ENCODE results near the gene AKAP17A.
"Not testable (repeated sequence)": the region's sequence is repeated elsewhere in the genome, so short reads cannot be mapped to it uniquely, and the experiment has no call there.

The AKAP17A gene, protein sequence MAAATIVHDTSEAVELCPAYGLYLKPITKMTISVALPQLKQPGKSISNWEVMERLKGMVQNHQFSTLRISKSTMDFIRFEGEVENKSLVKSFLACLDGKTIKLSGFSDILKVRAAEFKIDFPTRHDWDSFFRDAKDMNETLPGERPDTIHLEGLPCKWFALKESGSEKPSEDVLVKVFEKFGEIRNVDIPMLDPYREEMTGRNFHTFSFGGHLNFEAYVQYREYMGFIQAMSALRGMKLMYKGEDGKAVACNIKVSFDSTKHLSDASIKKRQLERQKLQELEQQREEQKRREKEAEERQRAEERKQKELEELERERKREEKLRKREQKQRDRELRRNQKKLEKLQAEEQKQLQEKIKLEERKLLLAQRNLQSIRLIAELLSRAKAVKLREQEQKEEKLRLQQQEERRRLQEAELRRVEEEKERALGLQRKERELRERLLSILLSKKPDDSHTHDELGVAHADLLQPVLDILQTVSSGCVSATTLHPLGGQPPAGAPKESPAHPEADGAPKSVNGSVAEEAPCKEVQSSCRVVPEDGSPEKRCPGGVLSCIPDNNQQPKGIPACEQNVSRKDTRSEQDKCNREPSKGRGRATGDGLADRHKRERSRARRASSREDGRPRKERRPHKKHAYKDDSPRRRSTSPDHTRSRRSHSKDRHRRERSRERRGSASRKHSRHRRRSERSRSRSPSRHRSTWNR

DNA sequence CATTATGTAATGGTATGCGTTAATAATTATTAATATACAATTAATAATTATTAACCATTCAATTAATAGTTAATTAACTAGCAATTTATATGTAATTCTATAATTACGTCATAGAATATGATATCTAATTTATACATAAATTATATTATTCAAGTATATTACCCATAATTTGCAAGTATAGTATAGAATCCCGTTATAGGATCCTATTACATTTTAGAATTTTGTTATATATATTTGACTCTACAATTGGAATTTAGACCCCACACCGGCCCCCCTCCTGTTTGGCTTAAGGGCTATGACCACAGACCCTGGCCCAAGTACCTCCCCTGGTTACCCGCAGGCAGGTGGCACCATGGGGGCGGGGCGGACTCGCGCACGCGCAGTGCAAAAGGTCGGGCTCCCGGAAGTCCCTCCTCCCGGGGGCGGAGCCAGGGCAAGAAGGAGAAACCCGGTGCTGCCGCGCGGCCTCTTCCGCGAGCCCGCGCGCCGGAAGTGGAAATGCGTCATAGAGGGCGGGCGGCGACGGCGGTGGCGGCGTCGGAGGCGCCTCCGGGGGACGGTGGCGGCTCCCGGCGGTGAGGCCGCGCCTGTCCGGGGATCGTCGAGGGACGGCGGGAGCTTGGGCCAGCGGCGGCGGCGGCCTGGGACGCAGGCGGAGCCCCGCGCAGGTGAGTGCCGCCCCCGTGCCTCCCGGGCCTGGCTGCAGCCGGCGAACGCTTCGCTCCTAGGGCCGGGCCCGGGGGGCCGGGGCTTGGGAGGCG, at the start of gene AKAP17A:
Gene AKAP17A (plus strand): TSS at position 503 of the 761 bp plus-strand sequence. CDS start 1,859 bp downstream, outside the sequence.
- peak; percentile 99 for DNase-seq

DNA sequence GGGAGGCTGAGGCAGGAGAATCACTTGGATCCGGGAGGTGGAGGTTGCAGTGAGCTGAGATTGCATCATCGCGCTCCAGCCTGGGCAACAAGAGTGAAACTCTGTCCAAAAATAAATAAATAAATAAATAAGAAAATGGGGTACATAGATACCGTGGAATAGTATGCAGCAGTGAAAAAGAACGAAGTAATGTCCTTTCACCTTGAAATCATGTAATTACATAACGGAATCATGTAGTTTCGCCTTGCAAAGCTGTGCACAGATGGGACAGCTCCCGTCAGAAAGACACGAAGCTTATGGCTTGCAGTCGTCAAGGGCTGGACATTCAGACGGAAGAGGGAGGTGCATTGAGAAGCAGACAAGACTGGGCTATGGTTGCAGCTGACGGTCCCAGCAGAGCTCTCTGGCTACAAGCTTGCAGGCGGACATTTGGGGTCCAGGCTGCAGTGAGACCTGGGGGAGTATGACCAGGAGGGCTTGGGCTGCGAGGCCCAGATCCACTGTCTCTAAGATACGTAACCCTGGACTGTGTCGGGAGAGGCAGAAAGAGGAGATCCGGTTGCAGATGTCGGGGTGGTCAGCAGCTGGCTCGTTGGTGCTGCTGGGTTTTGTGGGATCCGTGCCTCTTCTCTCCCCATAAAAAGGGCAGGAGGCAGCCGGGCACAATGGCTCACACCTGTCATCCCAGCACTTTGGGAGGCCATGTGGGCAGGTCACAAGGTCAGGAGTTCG, 48.2 kb upstream of the AKAP17A start:
- no peak for DNase-seq

DNA sequence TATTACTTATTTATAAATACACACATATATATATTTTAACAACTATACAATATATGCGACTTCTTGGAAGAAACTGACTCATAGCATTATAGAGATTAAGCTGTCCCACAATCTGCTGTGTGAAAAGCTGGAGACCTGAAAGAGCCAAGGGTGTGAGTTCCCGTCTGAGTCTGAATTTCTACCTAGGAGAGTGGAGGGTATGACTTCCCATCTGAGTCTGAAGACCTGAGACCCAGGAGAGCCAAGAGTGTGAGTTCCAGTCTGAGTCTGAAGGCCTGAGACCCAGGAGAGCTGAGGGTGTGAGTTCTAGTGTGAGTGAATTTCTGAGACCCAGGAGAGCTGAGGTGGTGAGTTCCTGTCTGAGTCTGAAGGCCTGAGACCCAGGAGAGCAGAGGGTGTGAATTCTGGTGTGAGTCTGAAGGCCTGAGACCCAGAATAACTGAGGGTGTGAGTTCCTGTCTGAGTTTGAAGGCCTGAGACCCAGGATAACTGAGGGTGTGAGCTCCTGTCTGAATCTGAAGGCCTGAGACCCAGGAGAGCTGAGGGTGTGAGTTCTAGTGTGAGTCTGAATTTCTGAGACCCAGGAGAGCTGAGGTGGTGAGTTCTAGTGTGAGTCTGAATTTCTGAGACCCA, 45.5 kb upstream of the AKAP17A start:
- no peak for DNase-seq

DNA sequence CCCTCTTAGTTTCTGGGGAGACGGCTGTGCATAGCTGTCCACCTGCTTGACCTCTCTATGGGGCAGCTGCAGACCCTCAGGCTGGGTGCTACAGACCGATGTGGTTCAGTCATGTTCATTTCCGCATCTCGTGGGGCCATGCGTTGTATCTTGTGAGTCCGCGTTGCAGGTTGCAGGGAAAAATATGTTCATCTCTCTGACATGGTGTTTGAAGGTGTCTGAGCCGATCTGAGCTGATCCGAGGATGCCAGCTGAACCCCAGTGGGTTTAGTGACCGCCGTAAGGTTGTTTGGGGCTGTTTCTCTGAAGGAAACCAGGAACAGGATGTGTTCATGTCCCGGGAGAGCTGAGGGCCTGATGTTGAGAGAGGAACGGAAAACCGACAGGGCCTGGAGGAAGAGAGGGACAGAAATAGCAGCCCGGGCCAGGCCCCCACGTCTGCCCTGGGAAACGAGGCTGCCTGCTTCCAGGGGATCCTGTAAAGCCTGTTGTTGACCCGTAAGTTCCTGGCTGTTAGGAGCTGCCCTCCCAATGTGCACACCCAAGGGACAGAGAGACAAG, 44.6 kb upstream of the AKAP17A start:
- DNase-seq: no peak

DNA sequence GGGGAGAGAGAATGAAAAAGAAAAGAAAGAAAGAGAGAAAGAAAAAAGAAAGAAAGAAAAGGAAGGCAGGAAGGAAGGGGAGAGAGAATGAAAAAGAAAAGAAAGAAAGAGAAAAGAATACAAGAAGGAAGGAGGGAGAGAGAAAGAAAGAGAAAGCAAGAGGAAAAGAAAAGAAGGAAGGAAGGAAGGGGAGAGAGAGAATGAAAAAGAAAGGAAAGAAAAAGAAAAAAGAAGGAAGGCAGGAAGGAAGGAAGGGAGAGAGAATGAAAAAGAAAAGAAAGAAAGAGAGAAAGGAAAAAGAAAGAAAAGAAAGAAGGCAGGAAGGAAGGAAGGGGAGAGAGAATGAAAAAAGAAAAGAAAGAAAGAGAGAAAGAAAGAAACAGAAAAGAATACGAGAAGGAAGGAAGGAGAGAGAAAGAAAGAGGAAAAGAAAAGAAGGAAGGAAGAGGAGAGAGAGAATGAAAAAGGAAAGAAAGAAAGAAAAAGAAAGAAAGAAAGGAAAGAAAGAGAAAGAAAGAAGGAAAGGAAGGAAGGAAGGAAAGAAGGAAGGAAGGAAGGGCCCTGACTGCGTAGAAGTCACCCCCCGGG, 39.4 kb upstream of the AKAP17A start:
- DNase-seq: no peak

DNA sequence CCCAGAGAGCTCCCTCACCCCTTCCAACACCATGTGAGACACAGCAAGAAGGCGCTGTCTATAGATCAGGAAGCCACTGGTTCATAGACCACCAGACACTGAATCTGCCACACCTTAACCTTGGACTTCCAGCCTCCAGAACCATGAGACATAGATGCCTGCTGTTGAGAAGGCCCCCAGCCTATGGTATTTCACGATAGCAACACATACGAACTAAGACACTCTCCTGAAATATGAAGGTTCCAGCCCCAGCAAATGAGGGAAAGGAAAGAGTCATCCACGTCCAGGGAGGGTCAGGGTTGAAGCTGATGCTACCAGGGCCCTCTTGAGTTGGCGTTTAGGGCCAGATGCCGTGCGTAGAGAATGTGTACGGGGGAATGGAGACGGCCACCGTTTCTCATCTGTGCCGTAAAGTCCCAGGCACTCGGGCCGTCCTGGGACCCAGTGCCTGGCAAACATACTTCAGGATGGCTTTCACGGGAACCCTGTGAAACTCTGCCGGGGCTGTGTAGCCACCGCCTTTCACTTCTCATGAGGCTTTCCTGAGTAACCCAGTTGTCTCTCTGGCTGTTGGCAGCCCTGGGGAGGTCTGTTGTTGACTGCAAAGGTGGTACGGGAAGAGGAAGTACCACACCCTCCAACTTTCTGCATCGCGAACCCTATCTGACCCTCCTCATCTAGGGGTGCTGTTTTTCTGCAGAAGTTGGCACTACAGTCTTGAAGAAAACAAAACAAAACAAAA, 36.8 kb upstream of the AKAP17A start:
- no peak for DNase-seq

DNA sequence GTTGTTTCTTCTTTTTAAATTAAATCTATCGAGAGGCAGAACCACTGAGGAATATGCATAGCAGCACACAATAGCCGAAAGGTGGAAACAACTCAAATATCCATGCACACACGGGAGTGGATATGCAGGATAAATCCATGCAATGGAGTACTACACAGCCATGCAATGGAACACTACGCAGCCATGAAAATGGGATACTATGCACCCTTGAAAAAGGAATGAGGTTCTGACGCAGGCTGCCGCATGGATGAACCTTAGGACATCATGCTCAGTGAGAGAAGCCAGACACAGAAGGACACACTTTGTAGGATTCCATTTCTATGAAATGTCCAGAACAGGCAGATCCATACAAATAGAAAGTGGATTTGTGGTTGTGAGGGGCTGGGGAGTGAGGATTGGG, 36.0 kb upstream of the AKAP17A start:
- no peak for DNase-seq

DNA sequence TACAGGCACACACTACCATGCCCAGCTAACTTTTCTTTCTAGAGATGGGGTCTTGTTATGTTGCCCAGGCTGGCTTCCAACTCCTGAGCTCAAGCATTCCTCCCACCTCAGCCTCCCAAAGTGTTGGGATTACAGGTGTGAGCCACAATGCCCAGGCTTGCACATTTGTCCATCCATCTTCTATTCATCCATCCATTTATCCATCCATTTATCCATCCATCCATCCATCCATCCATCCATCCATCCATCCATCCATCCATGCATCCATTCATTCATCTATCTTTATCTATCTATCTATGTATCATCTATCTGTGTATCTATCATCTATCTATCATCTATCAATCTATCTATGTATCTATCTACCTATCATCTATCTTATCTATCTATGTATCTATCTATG, 34.0 kb upstream of the AKAP17A start:
- not testable (repeated sequence) for DNase-seq

DNA sequence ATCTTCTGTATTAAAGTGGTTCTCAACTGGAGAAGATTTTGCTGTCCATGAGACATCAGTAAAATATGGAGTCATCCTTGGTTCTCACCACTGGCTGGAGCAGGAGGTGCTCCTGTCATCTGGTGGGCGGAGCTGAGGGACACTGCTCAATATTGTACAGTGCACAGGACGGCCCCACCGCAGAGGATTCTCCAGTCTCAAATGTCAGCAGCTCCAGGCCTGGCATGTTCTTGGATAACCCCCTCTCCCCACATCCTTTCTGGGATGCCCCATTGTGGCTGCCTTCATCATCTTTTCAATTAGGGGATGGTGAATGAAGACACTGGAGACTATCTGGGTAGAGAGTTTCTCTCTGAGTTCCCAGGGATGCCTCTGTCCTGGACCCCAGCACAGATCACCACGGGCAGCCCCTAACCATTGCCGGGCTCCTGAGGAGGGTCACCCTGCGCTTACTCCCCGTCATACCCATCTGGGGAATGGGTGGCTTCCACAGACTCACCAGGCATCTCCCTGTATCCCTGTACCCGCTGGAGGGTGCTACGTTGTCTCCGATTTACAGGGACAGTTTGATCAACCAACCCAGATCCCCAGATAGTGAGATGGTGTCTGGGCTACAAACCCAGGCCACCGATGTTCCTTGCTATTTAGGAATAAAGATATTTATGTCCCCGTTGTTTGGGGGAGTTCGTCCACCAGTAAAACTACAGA, 32.5 kb upstream of the AKAP17A start:
- no peak for DNase-seq

DNA sequence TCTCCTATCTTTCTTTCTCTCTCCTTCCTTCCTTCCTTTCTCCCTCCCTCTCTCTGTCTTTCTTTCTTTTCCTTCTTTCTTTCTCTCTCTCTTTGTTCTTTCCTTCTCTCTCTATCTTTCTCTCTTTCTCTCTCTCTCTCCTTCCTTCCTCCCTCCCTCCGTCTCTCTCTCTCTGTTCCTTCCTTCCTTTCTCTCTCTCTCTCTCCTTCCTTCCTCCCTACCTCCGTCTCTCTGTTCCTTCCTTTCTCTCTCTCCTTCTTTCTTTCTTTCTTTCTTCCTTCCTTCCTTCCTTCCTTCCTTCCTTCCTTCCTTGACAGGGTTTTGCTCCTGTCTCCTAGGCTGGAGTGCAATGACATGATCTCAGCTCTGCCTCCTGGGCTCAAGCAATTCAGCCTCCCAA, 30.2 kb upstream of the AKAP17A start:
- no peak for DNase-seq

DNA sequence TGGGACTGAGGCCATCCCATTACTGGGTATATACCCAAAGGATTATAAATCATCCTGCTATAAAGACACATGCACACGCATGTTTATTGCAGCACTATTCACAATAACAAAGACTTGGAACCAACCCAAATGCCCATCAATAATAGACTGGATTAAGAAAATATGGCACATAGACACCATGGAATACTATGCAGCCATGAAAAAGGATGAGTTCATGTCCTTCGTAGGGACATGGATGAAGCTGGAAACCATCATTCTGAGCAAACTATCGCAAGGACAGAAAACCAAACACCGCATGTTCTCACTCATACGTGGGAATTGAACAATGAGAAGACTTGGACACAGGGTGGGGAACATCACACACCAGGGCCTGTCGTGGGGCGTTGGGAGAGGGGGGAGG, 27.3 kb upstream of the AKAP17A start:
- DNase-seq: not testable (repeated sequence)

DNA sequence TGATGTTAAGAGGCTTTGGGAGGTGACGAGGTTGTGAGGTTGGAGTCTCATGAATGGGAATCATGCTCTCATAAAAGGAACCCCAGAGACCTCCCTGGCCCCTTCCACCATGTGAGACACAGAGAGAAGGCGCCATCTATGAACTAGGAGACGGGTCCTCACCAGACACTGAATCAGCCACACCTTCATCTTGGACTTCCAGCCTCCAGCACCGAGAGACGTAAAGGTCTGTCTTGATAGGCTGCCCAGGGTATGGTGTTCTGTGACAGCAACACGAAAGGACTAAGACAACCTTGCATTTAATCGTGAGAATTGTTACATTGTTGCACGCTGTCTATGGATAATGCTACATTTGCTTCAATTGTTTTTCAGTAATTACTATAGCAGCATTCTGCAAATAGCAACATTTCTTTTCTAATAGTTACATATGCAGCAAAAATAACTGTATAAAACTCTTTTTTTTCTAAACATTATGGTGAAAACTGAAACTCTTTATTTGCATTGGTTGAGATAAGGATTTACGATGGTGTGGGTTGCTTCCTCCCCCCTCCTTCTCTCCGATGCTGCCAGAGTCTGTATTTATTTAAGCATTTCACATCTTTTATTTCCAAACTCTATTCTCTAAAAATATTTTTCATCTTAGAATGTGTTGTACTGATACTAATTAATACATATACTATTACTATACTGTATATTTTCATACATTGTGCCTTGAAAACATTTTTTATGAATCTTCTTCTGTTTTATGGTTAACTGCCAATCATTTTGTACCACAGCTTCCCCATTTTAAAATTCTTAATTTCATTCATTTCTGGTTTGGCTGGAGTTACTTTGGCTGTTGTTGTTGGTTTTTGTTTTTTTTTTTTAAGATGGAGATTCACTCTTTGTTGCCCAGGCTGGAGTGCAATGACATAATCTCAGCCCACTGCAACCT, 26.4 kb upstream of the AKAP17A start:
- DNase-seq: no peak

DNA sequence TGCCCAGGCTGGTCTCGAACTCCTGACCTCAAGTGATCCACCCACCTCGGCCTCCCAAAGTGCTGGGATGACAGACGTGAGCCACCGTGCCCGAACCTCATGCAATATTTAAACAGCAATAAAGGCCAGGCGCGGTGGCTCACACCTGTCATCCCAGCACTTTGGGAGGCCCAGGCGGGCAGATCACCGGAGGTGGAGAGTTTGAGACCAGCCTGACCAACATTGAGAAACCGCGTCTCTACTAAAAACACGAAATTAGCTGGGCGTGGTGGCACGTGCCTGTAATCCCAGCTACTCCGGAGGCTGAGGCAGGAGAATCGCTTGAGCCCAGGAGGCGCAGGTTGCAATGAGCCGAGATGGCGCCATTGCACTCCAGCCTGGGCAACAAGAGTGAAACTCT, 17.2 kb upstream of the AKAP17A start:
- DNase-seq: not testable (repeated sequence)

DNA sequence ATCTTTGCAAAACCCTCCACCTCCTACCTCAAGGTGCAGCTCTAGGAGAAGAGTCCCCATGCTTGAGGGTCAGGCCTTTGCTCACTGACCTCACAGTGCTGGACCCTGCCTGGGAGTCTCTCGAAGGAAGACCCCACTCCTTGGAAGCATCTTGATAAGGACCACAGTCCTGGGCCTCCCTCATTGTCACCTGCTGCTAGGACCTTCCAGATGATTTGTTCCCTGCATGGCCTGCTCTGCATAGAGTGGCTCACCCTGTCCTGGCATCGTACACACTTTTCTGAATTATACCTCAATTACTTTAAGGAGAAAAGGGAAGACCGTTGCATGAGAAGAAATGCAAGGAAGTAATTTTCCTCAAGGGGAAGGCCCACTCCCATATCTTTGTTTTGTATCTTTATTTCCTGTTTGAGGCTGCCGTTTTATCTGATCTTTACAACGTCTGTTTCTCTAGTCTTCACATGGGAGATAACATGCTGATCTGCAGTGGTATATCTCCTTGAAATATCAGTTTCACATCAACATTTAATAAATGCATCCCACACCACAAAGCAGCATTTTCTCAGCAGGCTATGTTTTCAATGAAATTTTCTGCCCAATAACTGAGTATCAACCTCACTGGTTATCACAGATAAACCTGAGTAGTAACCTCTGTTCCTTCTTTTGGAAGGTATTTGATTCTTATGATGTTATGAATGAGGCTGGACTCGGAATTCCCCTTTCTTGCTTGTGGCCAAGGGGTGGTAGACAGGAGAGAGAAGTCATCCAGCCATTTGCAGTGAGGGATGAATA, 15.0 kb upstream of the AKAP17A start:
- DNase-seq: no peak

DNA sequence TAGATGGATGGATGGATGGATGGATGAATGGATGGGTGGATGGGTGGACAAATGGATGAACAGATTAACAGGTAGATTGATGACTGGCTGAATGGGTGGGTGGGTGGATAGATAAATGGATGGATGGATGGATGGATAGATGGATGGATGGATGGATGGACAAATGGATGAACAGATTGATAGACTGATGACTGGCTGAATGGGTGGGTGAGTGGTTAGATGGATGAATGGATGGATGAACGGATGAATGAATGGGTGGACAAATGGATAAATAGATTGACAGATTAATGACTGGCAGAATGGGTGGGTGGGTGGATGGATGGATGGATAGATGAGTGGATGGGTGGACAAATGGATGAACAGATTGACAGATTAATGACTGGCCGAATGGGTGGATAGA, 13.6 kb upstream of the AKAP17A start:
- DNase-seq: no peak

DNA sequence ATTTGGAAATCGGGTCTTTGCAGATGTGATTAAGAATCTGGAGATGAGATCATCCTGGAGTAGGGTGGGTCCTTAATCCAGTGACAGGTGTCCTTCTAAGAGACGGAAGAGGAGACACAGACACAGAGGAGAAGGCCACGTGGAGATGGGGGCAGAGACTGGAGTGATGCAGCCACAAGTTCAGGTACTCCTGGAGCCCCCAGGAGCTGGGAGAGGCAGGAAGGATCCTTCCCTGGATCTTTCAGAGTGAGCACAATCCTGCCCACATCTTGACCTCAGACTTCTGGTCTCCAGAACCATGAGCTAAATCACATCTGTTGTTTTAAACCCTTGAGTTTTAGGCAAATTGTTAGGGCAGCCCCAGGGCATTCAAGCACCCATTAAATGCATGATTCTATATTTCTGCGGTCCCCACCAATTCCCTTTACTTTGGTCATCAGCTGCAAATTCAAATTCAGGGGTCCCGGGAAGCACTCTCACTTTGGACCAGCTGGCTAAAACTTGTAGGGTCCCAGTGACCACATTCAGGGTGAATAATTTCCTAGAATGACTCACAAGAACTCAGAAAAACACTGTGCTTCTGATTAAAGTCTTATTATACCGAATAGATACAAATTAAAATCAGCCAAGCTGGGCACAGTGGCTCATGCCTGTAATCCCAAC, 12.8 kb upstream of the AKAP17A start:
- DNase-seq: no peak

DNA sequence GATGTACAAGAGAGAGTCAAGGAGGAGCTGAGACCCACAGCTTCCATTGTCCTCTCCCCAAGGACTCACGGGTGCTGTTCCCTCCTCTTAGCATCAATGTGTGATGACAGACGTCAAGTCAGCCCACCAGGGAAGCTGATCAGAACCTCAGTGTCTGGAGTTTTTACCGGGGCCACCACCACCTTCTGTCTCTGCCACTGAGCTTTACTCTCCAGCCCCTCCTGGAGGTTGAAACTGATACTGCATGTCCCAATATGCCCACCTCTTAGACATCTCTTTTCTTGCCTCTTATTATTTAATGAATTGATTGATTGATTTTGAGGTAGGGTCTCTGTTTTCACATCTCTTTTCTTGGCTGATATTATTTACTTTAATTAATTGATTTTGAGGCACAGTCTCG, 10.3 kb upstream of the AKAP17A start:
- DNase-seq: peak; percentile 90
